Measurements from ENCODE around the gene TUBA4A.

Gene TUBA4A

GRCh38 chr2:219252084-219252483 is 1.6 kb downstream of the TUBA4A start:
- no peak for TF ChIP-seq CTCF (IDR thresholded peaks at IDR 0.05; ENCODE audit: low read length, missing control alignments)
- H3K4me3 ChIP-seq (replicated peaks; ENCODE audit: low read depth, low read length), result no peak overlapping the region
- DNase-seq (ENCODE audit: low read depth), result no peak

- no peak for TF ChIP-seq CTCF (IDR thresholded peaks at IDR 0.05; ENCODE audit: low read length, missing control alignments)
- no peak for DNase-seq (ENCODE audit: low read depth)
- H3K4me3 ChIP-seq (replicated peaks; ENCODE audit: low read depth, low read length), result no peak overlapping the region
These were observed 2.1 kb downstream of the TUBA4A start for GRCh38 chr2:219251656-219252055.

- DNase-seq (ENCODE audit: low read depth), result peak; percentile 27
- TF ChIP-seq CTCF (IDR thresholded peaks at IDR 0.05; ENCODE audit: low read length, missing control alignments), result no peak
- no peak overlapping the region for H3K4me3 ChIP-seq (replicated peaks; ENCODE audit: low read depth, low read length)
These were observed 3.5 kb downstream of the TUBA4A start for GRCh38 chr2:219250049-219250781.

GRCh38 chr2:219249203-219249980 is 4.3 kb downstream of the TUBA4A start:
- peak overlapping the region; percentile 17 for H3K4me3 ChIP-seq (replicated peaks; ENCODE audit: low read depth, low read length)
- peak; percentile 95 for DNase-seq (ENCODE audit: low read depth)
- no peak for TF ChIP-seq CTCF (IDR thresholded peaks at IDR 0.05; ENCODE audit: low read length, missing control alignments)

- no peak for TF ChIP-seq CTCF (IDR thresholded peaks at IDR 0.05; ENCODE audit: low read length, missing control alignments)
- DNase-seq (ENCODE audit: low read depth), result no peak
- peak overlapping the region; percentile 17 for H3K4me3 ChIP-seq (replicated peaks; ENCODE audit: low read depth, low read length)
These were observed 4.9 kb downstream of the TUBA4A start for GRCh38 chr2:219248845-219249202.

- DNase-seq (ENCODE audit: low read depth), result no peak
- H3K4me3 ChIP-seq (replicated peaks; ENCODE audit: low read depth, low read length), result no peak overlapping the region
These were observed 5.8 kb downstream of the TUBA4A start for GRCh38 chr2:219247678-219248642.

More at GRCh38 chr2:219247678-219248642, 5.8 kb downstream of the TUBA4A start:
- no peak for TF ChIP-seq CTCF (IDR thresholded peaks at IDR 0.05; ENCODE audit: low read length, missing control alignments)
